ENCODE measurements around the gene PTPRM. TPM values are rescaled to one million over a fixed set of nuclear protein-coding genes. Genes with fewer than 3 reads are reported as not detected.

Gene PTPRM
- polyA plus RNA-seq, 1 donor (not counting 4 experiments of a cell fraction or from before 2014, with no cell fraction given) = 54.5 TPM

- Histone ChIP-seq H3K79me2 (ENCODE audit: control insufficient read depth, insufficient read depth, low read length) (no peaks in the 10 kb centered on the region), H3K36me3 (ENCODE audit: control insufficient read depth in 2 of 2, extremely low read depth in 1 of 2, insufficient read depth in 2 of 2, low read length in 2 of 2) (no peaks in the 10 kb centered on the region), H3K27ac (ENCODE audit: control insufficient read depth, insufficient read depth, low read length) (no peak overlapping the region), H4K20me1 (ENCODE audit: control insufficient read depth, extremely low read depth, insufficient read depth, low read length) (no peaks in the 10 kb centered on the region), H3K4me3 (ENCODE audit: control insufficient read depth in 2 of 3, extremely low read depth in 1 of 3, insufficient read depth in 2 of 3, low read depth in 1 of 3, low read length in 3 of 3) (no peak overlapping the region), H3K9ac (ENCODE audit: control insufficient read depth, extremely low read depth, insufficient read depth, low read length) (no peak overlapping the region), H3K9me3 (ENCODE audit: control insufficient read depth, low read depth, low read length) (no peaks in the 10 kb centered on the region), H3K4me2 (ENCODE audit: control insufficient read depth, extremely low read depth, insufficient read depth, low read depth, low read length) (no peak overlapping the region), H3K9me1 (ENCODE audit: control insufficient read depth, extremely low read depth, insufficient read depth, low read length) (no peaks in the 10 kb centered on the region), H2AFZ (ENCODE audit: control insufficient read depth, low read length) (no peak overlapping the region), H3K27me3 (ENCODE audit: control insufficient read depth, extremely low read depth, insufficient read depth, low read length) (no peaks in the 10 kb centered on the region), H3K4me1 (ENCODE audit: control insufficient read depth, extremely low read depth, insufficient read depth, low read length) (no peaks in the 10 kb centered on the region)
- DNase-seq (ENCODE audit: low read depth, low spot score) (no peak), FAIRE-seq (no peak)
- TF ChIP-seq, protein P1, sequence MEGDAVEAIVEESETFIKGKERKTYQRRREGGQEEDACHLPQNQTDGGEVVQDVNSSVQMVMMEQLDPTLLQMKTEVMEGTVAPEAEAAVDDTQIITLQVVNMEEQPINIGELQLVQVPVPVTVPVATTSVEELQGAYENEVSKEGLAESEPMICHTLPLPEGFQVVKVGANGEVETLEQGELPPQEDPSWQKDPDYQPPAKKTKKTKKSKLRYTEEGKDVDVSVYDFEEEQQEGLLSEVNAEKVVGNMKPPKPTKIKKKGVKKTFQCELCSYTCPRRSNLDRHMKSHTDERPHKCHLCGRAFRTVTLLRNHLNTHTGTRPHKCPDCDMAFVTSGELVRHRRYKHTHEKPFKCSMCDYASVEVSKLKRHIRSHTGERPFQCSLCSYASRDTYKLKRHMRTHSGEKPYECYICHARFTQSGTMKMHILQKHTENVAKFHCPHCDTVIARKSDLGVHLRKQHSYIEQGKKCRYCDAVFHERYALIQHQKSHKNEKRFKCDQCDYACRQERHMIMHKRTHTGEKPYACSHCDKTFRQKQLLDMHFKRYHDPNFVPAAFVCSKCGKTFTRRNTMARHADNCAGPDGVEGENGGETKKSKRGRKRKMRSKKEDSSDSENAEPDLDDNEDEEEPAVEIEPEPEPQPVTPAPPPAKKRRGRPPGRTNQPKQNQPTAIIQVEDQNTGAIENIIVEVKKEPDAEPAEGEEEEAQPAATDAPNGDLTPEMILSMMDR (optimal IDR thresholded peaks at IDR 0.05 in 1 of 3, IDR thresholded peaks at IDR 0.05 in 1 of 3, conservative IDR thresholded peaks at IDR 0.05 in 1 of 3; ENCODE audit: extremely low read depth in 1 of 3, insufficient read depth in 2 of 3, low read length in 3 of 3) = no peak
- TF ChIP-seq EZH2 (IDR thresholded peaks at IDR 0.05; ENCODE audit: low read length) = no peak
- dilution Hi-C loops (cut with MboI; ENCODE audit: extremely low pct_ligation_motif_present, low sequenced_read_pairs) = no loop called here
These were observed 413.5 kb downstream of the PTPRM start for GRCh38 chr18:7980656-7981055.

- Histone ChIP-seq H3K9ac (ENCODE audit: control insufficient read depth, extremely low read depth, insufficient read depth, low read length) (no peak overlapping the region), H3K27ac (ENCODE audit: control insufficient read depth, insufficient read depth, low read length) (no peak overlapping the region), H4K20me1 (ENCODE audit: control insufficient read depth, extremely low read depth, insufficient read depth, low read length) (no peaks in the 10 kb centered on the region), H3K27me3 (ENCODE audit: control insufficient read depth, extremely low read depth, insufficient read depth, low read length) (no peaks in the 10 kb centered on the region), H2AFZ (ENCODE audit: control insufficient read depth, low read length) (no peak overlapping the region), H3K9me3 (ENCODE audit: control insufficient read depth, low read depth, low read length) (no peaks in the 10 kb centered on the region), H3K4me1 (ENCODE audit: control insufficient read depth, extremely low read depth, insufficient read depth, low read length) (no peaks in the 10 kb centered on the region), H3K4me3 (ENCODE audit: control insufficient read depth in 2 of 3, extremely low read depth in 1 of 3, insufficient read depth in 2 of 3, low read depth in 1 of 3, low read length in 3 of 3) (no peak overlapping the region), H3K4me2 (ENCODE audit: control insufficient read depth, extremely low read depth, insufficient read depth, low read depth, low read length) (no peak overlapping the region), H3K79me2 (ENCODE audit: control insufficient read depth, insufficient read depth, low read length) (no peaks in the 10 kb centered on the region), H3K9me1 (ENCODE audit: control insufficient read depth, extremely low read depth, insufficient read depth, low read length) (no peaks in the 10 kb centered on the region), H3K36me3 (ENCODE audit: control insufficient read depth in 2 of 2, extremely low read depth in 1 of 2, insufficient read depth in 2 of 2, low read length in 2 of 2) (no peaks in the 10 kb centered on the region)
- dilution Hi-C loops (cut with MboI; ENCODE audit: extremely low pct_ligation_motif_present, low sequenced_read_pairs) = no loop called here
- DNase-seq (ENCODE audit: low read depth, low spot score) (no peak), FAIRE-seq (no peak)
- TF ChIP-seq, protein P1 (optimal IDR thresholded peaks at IDR 0.05 in 1 of 3, IDR thresholded peaks at IDR 0.05 in 1 of 3, conservative IDR thresholded peaks at IDR 0.05 in 1 of 3; ENCODE audit: extremely low read depth in 1 of 3, insufficient read depth in 2 of 3, low read length in 3 of 3) = no peak
- TF ChIP-seq EZH2 (IDR thresholded peaks at IDR 0.05; ENCODE audit: low read length) = no peak
These were observed 415.1 kb downstream of the PTPRM start for GRCh38 chr18:7982216-7982615.
